ENCODE data around the gene F12.
A peak's percentile ranks its signal among the peaks of the same experiment; 100 is the strongest.

- TF ChIP-seq POLR2A (IDR thresholded peaks at IDR 0.05) (no peak), CTCF (IDR thresholded peaks at IDR 0.05 in 8 of 11, conservative IDR thresholded peaks at IDR 0.05 in 3 of 11) (no peak), POLR2AphosphoS5 (IDR thresholded peaks at IDR 0.05) (peak; percentile 51 to 81 (median 52))
Measured at GRCh38 chr5:177438468-177438867, 29.1 kb upstream of the F12 start.
